ENCODE measurements around the gene DVL2.

DNA sequence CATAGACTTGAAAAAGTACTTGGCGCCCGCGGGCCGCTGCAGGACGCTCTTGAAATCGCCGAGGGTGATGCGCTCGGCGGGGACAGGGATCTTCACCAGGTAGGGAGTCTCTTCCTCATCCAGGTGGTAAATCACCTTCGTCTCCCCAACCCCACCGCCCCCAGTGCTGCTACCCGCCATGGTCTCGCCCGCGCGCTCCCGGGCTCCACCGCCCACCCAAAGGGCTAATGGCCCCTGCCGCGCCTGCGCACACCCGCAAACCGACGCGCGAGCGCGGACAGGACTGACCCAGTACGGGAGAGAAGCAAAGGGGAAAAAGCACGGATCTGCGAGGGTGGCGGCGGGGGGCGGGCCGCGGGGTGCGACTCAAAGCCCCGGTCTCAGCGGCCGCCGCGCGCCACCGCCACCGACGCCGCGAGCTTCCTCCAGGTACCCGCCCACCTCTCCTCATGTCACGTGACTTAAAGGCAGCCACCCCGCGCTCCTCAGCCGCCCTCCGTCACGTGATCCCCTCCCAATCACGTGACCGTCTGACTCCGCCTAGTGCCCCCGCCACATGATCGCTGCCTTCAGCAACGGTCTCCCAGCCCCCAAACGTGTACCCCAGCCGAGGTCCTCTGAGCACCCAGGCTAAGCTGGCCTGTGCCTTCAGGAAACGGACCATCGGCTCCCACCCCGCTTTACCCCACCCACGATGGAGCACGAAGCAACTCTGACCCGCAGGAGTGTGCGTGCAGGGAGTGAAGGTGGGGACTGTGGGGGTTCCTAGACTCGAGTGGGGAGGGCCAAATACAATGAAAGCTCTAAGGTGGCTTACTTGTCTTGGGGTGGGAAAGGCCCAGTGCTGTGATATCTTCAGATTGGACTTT is at the start of gene DVL2:
- peak; percentile 94 for TF ChIP-seq POLR2AphosphoS5 (IDR thresholded peaks at IDR 0.05; ENCODE audit: borderline replicate concordance, low read depth, low read length)
- no peak for TF ChIP-seq EZH2 (IDR thresholded peaks at IDR 0.05)
- TF ChIP-seq FOXP2 (optimal IDR thresholded peaks at IDR 0.05; ENCODE audit: control extremely low read depth, extremely low read length, insufficient read depth): no peak

Data from SK-N-MC (cell line).